ENCODE measurements around the gene FNDC7.
"Not testable (repeated sequence)": the region's sequence is repeated elsewhere in the genome, so short reads cannot be mapped to it uniquely, and the experiment has no call there.

FNDC7 gene

GRCh38 chr1:108712606-108713150 is at the start of gene FNDC7:
Gene FNDC7 (plus strand): TSS chr1:108712908. CDS start chr1:108712934, 26 bp downstream.
- DNase-seq (ENCODE audit: low read depth), result no peak

- DNase-seq (ENCODE audit: low read depth), result no peak
Observed at GRCh38 chr1:108663074-108663473, 49.6 kb upstream of the FNDC7 start.

- DNase-seq (ENCODE audit: low read depth), result no peak
Observed at GRCh38 chr1:108664481-108664880, 48.2 kb upstream of the FNDC7 start.

- DNase-seq (ENCODE audit: low read depth), result no peak
Observed at GRCh38 chr1:108665067-108665466, 47.6 kb upstream of the FNDC7 start.

- no peak for DNase-seq (ENCODE audit: low read depth)
Observed at GRCh38 chr1:108665771-108666170, 46.9 kb upstream of the FNDC7 start.

- not testable (repeated sequence) for DNase-seq (ENCODE audit: low read depth)
Observed at GRCh38 chr1:108667422-108667821, 45.3 kb upstream of the FNDC7 start.

GRCh38 chr1:108668777-108669176 is 43.9 kb upstream of the FNDC7 start:
- no peak for DNase-seq (ENCODE audit: low read depth)

GRCh38 chr1:108669679-108670078 is 43.0 kb upstream of the FNDC7 start:
- DNase-seq (ENCODE audit: low read depth), result no peak

GRCh38 chr1:108670131-108670773 is 42.5 kb upstream of the FNDC7 start:
- DNase-seq (ENCODE audit: low read depth), result no peak

GRCh38 chr1:108671143-108671542 is 41.6 kb upstream of the FNDC7 start:
- no peak for DNase-seq (ENCODE audit: low read depth)

GRCh38 chr1:108678706-108679105 is 34.0 kb upstream of the FNDC7 start:
- no peak for DNase-seq (ENCODE audit: low read depth)

GRCh38 chr1:108679586-108680213 is 33.0 kb upstream of the FNDC7 start:
- no peak for DNase-seq (ENCODE audit: low read depth)

GRCh38 chr1:108681701-108682100 is 31.0 kb upstream of the FNDC7 start:
- DNase-seq (ENCODE audit: low read depth), result not testable (repeated sequence)

- DNase-seq (ENCODE audit: low read depth), result no peak
Observed at GRCh38 chr1:108685529-108685928, 27.2 kb upstream of the FNDC7 start.

- no peak for DNase-seq (ENCODE audit: low read depth)
Observed at GRCh38 chr1:108686614-108687313, 25.9 kb upstream of the FNDC7 start.

GRCh38 chr1:108691128-108691941 is 21.4 kb upstream of the FNDC7 start:
- DNase-seq (ENCODE audit: low read depth), result no peak

- DNase-seq (ENCODE audit: low read depth), result peak; percentile 89
Observed at GRCh38 chr1:108691942-108692723, 20.6 kb upstream of the FNDC7 start, which contains the start of gene PRPF38B. Gene PRPF38B (plus strand): TSS chr1:108692310. CDS start chr1:108692592, 282 bp downstream.

- peak; percentile 55 for DNase-seq (ENCODE audit: low read depth)
Observed at GRCh38 chr1:108692724-108693655, 19.7 kb upstream of the FNDC7 start.

- DNase-seq (ENCODE audit: low read depth), result no peak
Observed at GRCh38 chr1:108695535-108695934, 17.2 kb upstream of the FNDC7 start.
